ENCODE data around the gene PNMA8A. TPM values are rescaled to one million over a fixed set of nuclear protein-coding genes. Genes with fewer than 3 reads are reported as not detected.

Gene PNMA8A
- total and polyA plus RNA-seq, 2 of the 13 experiments (the other 11 are each of a cell fraction or from before 2014, with no cell fraction given): 0.13 to 0.51 TPM

DNA sequence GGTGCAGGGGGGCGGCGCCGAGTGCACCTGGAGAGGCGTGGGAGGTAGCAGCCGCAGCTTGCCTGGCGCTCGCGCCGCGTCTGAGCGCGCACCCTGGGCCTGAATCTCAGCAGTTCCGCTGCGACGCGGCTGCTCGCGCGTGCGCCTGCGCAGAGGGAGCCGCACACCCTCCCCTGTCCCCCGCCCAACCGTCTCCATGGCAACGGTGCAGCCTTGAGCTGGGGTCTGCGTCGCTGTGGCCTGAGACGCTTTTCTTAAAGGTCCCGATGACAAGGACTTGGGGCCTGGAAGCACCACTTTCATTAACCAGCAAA lies 24.4 kb upstream of the PNMA8A start, which contains the start of gene PNMA8B (continued):
- no peak for TF ChIP-seq YY1 (IDR thresholded peaks at IDR 0.05; ENCODE audit: insufficient read depth, insufficient replicate concordance, low read depth, low read length)
- no peak for TF ChIP-seq ZNF292 (CRISPR knock-in tag; IDR thresholded peaks at IDR 0.05; ENCODE audit: borderline replicate concordance, low read depth)
- TF ChIP-seq CHCHD3 (CRISPR knock-in tag; IDR thresholded peaks at IDR 0.05): no peak
- no peak for TF ChIP-seq GFI1 (CRISPR knock-in tag; IDR thresholded peaks at IDR 0.05; ENCODE audit: borderline replicate concordance)

DNA sequence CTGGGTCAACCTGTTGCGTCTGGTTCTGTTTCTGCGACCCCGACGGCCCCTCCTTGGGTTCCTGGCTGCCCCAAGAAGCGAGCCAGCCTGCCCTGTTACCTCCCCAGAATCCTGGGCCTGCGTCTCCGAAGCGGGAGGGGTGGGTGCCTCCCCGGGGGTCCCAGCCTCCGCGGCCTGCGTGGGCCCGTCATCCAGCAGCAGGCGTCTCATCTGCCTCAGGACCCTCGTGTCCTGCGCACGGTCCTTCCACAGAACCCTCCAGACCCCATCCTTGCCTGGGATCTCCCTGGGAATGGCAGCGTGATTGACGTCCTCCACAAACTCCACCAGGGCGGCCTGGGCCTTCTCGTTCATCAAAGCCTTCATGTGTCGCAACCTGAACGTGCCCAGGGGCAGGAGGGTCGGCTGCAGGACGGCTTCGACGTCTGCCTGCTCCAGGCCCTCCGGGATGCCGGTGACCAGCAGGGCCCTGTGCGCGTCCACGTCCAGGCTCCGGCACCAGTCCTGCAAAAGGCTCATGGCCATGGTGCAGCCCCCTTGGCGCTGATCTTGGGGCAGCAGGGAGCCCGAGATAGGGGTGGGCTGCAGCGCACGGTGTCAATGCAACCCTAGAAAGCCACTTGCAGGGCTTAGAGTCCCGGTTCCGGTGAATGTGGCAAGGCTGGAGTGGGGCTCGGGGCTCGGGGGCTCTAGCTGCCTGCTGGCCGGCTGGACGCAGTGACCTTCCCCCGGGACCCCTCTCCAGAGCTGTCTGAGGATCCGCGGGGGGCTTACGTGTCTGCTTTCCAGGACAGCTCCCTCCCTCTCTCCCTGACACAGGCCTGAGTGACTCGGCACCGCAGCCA lies 23.8 kb upstream of the PNMA8A start:
- no peak overlapping the region for H2AFZ ChIP-seq (ENCODE audit: low read length)
- FAIRE-seq: no peak
- peaks cover 5% of the 10 kb centered on the region for H3K4me1 ChIP-seq (ENCODE audit: insufficient read depth, low read length)
- no peak overlapping the region for H3K4me2 ChIP-seq (ENCODE audit: low read depth, low read length)
- no peak overlapping the region for H3K9ac ChIP-seq (ENCODE audit: insufficient read depth, low read depth, low read length)
- DNase-seq (ENCODE audit: low spot score): no peak
- no TSS peak for BruUV-seq (replicated peaks)
- TF ChIP-seq CEBPB (IDR thresholded peaks at IDR 0.05; ENCODE audit: borderline replicate concordance, low read depth, low read length) (peak; percentile 24; the same call in 1 of the 2 replicates), KLF13 (CRISPR knock-in tag; IDR thresholded peaks at IDR 0.05) (no peak)
- TF ChIP-seq, protein P1, sequence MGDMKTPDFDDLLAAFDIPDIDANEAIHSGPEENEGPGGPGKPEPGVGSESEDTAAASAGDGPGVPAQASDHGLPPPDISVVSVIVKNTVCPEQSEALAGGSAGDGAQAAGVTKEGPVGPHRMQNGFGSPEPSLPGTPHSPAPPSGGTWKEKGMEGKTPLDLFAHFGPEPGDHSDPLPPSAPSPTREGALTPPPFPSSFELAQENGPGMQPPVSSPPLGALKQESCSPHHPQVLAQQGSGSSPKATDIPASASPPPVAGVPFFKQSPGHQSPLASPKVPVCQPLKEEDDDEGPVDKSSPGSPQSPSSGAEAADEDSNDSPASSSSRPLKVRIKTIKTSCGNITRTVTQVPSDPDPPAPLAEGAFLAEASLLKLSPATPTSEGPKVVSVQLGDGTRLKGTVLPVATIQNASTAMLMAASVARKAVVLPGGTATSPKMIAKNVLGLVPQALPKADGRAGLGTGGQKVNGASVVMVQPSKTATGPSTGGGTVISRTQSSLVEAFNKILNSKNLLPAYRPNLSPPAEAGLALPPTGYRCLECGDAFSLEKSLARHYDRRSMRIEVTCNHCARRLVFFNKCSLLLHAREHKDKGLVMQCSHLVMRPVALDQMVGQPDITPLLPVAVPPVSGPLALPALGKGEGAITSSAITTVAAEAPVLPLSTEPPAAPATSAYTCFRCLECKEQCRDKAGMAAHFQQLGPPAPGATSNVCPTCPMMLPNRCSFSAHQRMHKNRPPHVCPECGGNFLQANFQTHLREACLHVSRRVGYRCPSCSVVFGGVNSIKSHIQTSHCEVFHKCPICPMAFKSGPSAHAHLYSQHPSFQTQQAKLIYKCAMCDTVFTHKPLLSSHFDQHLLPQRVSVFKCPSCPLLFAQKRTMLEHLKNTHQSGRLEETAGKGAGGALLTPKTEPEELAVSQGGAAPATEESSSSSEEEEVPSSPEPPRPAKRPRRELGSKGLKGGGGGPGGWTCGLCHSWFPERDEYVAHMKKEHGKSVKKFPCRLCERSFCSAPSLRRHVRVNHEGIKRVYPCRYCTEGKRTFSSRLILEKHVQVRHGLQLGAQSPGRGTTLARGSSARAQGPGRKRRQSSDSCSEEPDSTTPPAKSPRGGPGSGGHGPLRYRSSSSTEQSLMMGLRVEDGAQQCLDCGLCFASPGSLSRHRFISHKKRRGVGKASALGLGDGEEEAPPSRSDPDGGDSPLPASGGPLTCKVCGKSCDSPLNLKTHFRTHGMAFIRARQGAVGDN (CRISPR knock-in tag; IDR thresholded peaks at IDR 0.05): 0 out of 2 replicates have a peak, but pooled peaks have one; percentile 12
- H3K36me3 ChIP-seq (replicated peaks in 1 of 2; ENCODE audit: control insufficient read depth in 1 of 2, insufficient read depth in 2 of 2, low read length in 2 of 2): no peaks in the 10 kb centered on the region
- no peaks in the 10 kb centered on the region for H3K9me3 ChIP-seq (ENCODE audit: low read length)
- H3K27me3 ChIP-seq (ENCODE audit: control insufficient read depth in 1 of 2, insufficient read depth in 2 of 2, low read length in 2 of 2): peaks cover 5 to 23% of the 10 kb centered on the region in 2 experiments; a peak in 4 of 5 replicates
- H3K27ac ChIP-seq (ENCODE audit: extremely low read length, insufficient read depth, low read length): no peak overlapping the region
- in situ Hi-C loops (cut with HindIII; ENCODE audit: extremely low pct_ligation_motif_present, low pct_unique_long_range_greater_than_20kb) (no loop called here), intact Hi-C loops (cut with micrococcal nuclease; ENCODE audit: unreplicated experiment) (no loop called here)
- H4K20me1 ChIP-seq (ENCODE audit: insufficient read depth, low read length): no peaks in the 10 kb centered on the region
- CTCF ChIA-PET (ENCODE audit: low intra/inter-chr PET ratio, low total read pairs): no interaction called here
- POLR2A ChIA-PET: no interaction called here
- no peaks in the 10 kb centered on the region for H3K79me2 ChIP-seq (ENCODE audit: insufficient read depth, low read length)
- ATAC-seq: no peak; the same call in 2 of the 3 replicates
- H3K4me3 ChIP-seq (replicated peaks in 1 of 3; ENCODE audit: insufficient read depth in 1 of 3, low read depth in 2 of 3, low read length in 3 of 3): no peak overlapping the region
- whole genome bisulfite sequencing (ENCODE audit: low lambda C conversion rate): 42% methylated on average over 16 of the region's 49 CpGs

All from HepG2 (cell line).